Ovary (tissue), 9 donors: ENCODE data around the gene TCL1B. TPM values are rescaled to one million over a fixed set of nuclear protein-coding genes. Genes with fewer than 3 reads are reported as not detected.

Source experiments
- DNase-seq, 5 donors: peaks; one replicate each; pipeline ENCODE4 v3.0.0-alpha.2; 2019 to 2020
- H3K27ac ChIP-seq, 2 donors: fragments of 200-600 bp; one replicate each; pipeline versions ENCODE4 v1.5.1 to v1.8.0; 2019 to 2022
- H3K27me3 ChIP-seq: fragments of 200-600 bp; one replicate; pipeline ENCODE4 v1.8.0; 2022
- H3K36me3 ChIP-seq: fragments of 200-600 bp; sonication (generic); one replicate; pipeline ENCODE4 v1.5.1; 2019
- H3K4me1 ChIP-seq: one replicate; pipeline ENCODE4 v1.8.1; 2013; ENCODE audit warnings: mild to moderate bottlenecking, moderate library complexity; ENCODE audit not compliant: insufficient read depth
- H3K4me3 ChIP-seq: fragments of 200-600 bp; sonication (generic); one replicate; pipeline ENCODE4 v1.5.1; 2017
- H3K9me3 ChIP-seq, 2 donors: fragments of 200-600 bp in 1 of 2; sonication (generic) in 1 of 2; one replicate each; pipeline versions ENCODE4 v1.5.1 to v1.8.1; 2013 to 2019; ENCODE audit warnings: mild to moderate bottlenecking in 1 of 2, moderate library complexity in 1 of 2
- EP300 ChIP-seq: sonication (generic); formaldehyde crosslinking; IDR thresholded peaks from one replicate; pipeline ENCODE4 v1.6.1; 2017; ENCODE audit warnings: antibody characterized with exemption
- POLR2A ChIP-seq: fragments of 450-650 bp; IDR thresholded peaks from one replicate; pipeline ENCODE4 v1.6.1; 2017; ENCODE audit warnings: antibody characterized with exemption, mild to moderate bottlenecking, moderate library complexity
- WGBS, 3 donors: extraction: QIAGEN DNeasy Blood & Tissue Kit in 1 of 3; methylation state at CpG; one replicate each; pipeline versions ENCODE4 v1.1.5 to v1.1.7; 2013 to 2017; 5-methylcytosine and 5-hydroxymethylcytosine counted together
- intact Hi-C, 4 donors: fragments of 100-400 bp; cut with DNase I; formaldehyde crosslinking; loops; one replicate each; pipeline versions ENCODE4 v1.11.0 to v1.15.1; 2022 to 2023
- polyA plus RNA-seq, 2 donors: library from polyadenylated mRNA; stranded (reverse); fragments of 200-250 nt in 1 of 2; fragments of 350-450 nt in 1 of 2; fragmentation: Illumina TruSeq in 1 of 2; extraction: RNeasy Lipid Tissue Mini Kit (QIAGEN cat#74804) in 1 of 2; gene quantifications; one replicate each; pipeline ENCODE4 v1.2.3, GENCODE V29; 2013 to 2014
- small RNA-seq: library from RNA; depleted of rRNA; stranded (forward); fragments of <200 nt; gene quantifications from one replicate; pipeline ENCODE3, GENCODE V24; 2016
- total RNA-seq, 7 donors: library from RNA; depleted of rRNA in 2 of 7; stranded (reverse); fragments of >200 nt in 2 of 7; fragmentation: NEBNext Ultra II Directional in 3 of 7; extraction: Animal tissue kit (Norgen Biotek cat#: 25700) in 3 of 7; gene quantifications; one replicate each; pipeline versions ENCODE4 v1.1.0 to v1.2.4, GENCODE V29; 2016 to 2023
- TF ChIP-seq, protein P1 (sequence below), 3 donors: fragments of 450-650 bp in 2 of 3; fragments of 200-600 bp in 1 of 3; IDR thresholded peaks; one replicate each; pipeline versions ENCODE4 v1.5.1 to v1.8.0; 2016 to 2022; ENCODE audit warnings: antibody characterized with exemption in 3 of 3, mild to moderate bottlenecking in 1 of 3
- donor health status: DM: no; HTN: no; CAD: no; lungs with moderate emphysema.
- donor health status: DM: no; HTN: no; CAD: no.
- donor health status: Bipolar disorder and iron deficiency.
- donor health status: DM: yes; HTN: yes; CAD: no.
- donor health status: DM: no; HTN: no; CAD: no.
- donor health status: DM: yes; HTN: yes; CAD: no.

The TCL1B gene
- total and polyA plus RNA-seq, 9 donors = 0.07 TPM; not detected in 8

DNA sequence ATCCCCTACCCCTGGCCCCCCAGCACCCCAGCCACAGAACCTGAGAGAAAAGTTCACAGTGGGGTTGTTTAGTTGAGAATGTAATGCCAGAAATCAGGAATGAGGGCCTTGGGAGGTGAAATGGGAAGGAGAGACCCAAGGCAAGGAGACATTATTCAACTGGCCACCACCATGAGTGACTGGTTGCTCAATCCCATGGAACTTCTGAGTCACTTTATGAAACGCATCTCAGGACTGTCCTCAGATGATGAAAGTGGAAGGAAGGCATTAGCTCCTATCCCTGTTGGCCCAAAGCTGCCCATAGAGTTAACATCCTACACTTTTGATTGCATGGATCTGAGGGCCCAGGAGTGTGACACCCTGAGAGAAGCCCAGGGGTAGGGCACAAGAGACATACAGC is 53.1 kb downstream of the TCL1B start:
- WGBS, 3 donors = 79 to 86% (median 85%) methylated on average over 1 of the region's 1 CpG
- intact Hi-C loops = no loop called here

DNA sequence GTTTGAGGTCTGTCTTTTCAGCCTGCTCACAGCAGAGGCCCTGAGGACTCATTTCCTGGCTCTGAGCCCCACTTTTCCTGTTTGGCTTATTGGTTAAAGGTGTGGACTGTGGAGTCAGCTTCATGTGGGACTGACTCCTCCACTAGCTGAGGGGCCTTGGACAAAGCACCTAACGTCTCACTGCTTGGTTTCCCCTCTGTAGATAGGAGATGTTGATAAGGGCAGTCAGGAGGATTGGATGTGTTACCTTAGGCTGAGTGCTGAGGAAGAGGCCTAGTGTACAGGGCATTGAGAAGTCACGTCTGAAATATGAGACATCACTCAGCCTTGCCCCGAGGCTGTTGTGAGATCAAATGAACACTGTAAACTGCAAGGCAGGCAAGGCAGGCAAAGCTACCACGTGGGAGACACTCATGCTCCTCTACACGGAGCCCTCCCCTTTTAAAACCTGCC is 54.8 kb downstream of the TCL1B start:
- 5 to 7% (median 7%) methylated on average over 5 of the region's 5 CpGs for WGBS, 3 donors
- H3K36me3 ChIP-seq = no peaks in the 10 kb centered on the region
- no peak overlapping the region for H3K27ac ChIP-seq
- H3K9me3 ChIP-seq = no peaks in the 10 kb centered on the region
- H3K4me1 ChIP-seq = no peaks in the 10 kb centered on the region
- TF ChIP-seq, protein P1, sequence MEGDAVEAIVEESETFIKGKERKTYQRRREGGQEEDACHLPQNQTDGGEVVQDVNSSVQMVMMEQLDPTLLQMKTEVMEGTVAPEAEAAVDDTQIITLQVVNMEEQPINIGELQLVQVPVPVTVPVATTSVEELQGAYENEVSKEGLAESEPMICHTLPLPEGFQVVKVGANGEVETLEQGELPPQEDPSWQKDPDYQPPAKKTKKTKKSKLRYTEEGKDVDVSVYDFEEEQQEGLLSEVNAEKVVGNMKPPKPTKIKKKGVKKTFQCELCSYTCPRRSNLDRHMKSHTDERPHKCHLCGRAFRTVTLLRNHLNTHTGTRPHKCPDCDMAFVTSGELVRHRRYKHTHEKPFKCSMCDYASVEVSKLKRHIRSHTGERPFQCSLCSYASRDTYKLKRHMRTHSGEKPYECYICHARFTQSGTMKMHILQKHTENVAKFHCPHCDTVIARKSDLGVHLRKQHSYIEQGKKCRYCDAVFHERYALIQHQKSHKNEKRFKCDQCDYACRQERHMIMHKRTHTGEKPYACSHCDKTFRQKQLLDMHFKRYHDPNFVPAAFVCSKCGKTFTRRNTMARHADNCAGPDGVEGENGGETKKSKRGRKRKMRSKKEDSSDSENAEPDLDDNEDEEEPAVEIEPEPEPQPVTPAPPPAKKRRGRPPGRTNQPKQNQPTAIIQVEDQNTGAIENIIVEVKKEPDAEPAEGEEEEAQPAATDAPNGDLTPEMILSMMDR (IDR thresholded peaks at IDR 0.05) = no peak
- TF ChIP-seq POLR2A (no peak), EP300 (no peak)
- intact Hi-C loops = no loop called here
- DNase-seq = no peak
- H3K4me3 ChIP-seq = no peak overlapping the region
- H3K27me3 ChIP-seq = no peaks in the 10 kb centered on the region

More for the DNA sequence above, 53.1 kb downstream of the TCL1B start:
- TF ChIP-seq POLR2A = no peak
- no peak for TF ChIP-seq EP300
- TF ChIP-seq, protein P1 (IDR thresholded peaks at IDR 0.05) = no peak
- Histone ChIP-seq H3K27ac (no peak overlapping the region), H3K4me3 (no peak overlapping the region), H3K4me1 (no peaks in the 10 kb centered on the region), H3K36me3 (no peaks in the 10 kb centered on the region), H3K9me3 (no peaks in the 10 kb centered on the region), H3K27me3 (no peaks in the 10 kb centered on the region)
- DNase-seq = no peak

DNA sequence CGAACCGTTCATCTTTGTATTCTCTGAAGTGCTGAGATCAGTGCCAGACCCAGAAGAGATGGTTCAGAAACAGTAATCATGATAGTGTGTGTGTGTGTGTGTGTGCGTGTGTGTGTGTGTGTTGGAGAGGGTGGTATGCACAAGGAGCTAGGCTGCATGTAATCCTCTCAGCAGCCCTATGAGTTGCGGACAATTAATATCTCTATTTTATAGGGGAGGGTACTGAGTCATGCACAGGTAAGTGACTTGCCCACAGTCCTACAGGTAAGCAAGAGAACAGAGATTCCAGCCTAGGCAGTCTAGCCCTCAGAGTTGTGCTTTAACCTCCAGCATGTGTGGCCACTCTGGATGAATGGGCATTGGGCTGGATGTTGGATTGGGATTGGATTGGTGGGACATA is 55.6 kb downstream of the TCL1B start:
- 73 to 84% (median 79%) methylated on average over 4 of the region's 4 CpGs for WGBS, 3 donors
- no peaks in the 10 kb centered on the region for H3K9me3 ChIP-seq
- H3K36me3 ChIP-seq = no peaks in the 10 kb centered on the region
- no peak for DNase-seq
- no peaks in the 10 kb centered on the region for H3K27me3 ChIP-seq
- no peaks in the 10 kb centered on the region for H3K4me1 ChIP-seq
- intact Hi-C loops = no loop called here
- TF ChIP-seq EP300 (no peak), POLR2A (no peak)
- TF ChIP-seq, protein P1 (IDR thresholded peaks at IDR 0.05) = no peak
- H3K27ac ChIP-seq = no peak overlapping the region
- H3K4me3 ChIP-seq = no peak overlapping the region

Small RNAs within 50 kb of the gene (small RNA-seq; reads per million reads assigned to genes)
- gene RF02193 = not detected

Other genes with a start within 250 kb of the TCL1B start
- 10 to 100 TPM in 5 of 7 donors, 1 to 10 TPM in 2; 6.4 to 26.0 (median 14.9) TPM for gene SYNE3, start 169.8 kb upstream of the TCL1B start, total RNA-seq
- gene SYNE3, start 169.8 kb upstream of the TCL1B start, polyA plus RNA-seq = 1 to 10 TPM; 3.7 to 5.1 TPM
- gene GLRX5, start 151.4 kb upstream of the TCL1B start, total RNA-seq = 10 to 100 TPM; 38.0 to 49.2 (median 41.7) TPM
- 100 to 1,000 TPM in 1 of 2 donors, 10 to 100 TPM in 1; 52.6 to 105 TPM for gene GLRX5, start 151.4 kb upstream of the TCL1B start, polyA plus RNA-seq
- not detected for gene TCL1A, start 27.7 kb downstream of the TCL1B start, total RNA-seq
- under 1 TPM; 0.13 to 0.70 TPM for gene TCL1A, start 27.7 kb downstream of the TCL1B start, polyA plus RNA-seq
- 10 to 100 TPM in 1 of 7 donors, 1 to 10 TPM in 1, under 1 TPM in 4, not detected in 1; 0.25 to 10.6 (median 0.74) TPM for gene TUNAR, start 190.4 kb downstream of the TCL1B start, total RNA-seq
- under 1 TPM; 0.06 to 0.37 TPM for gene TUNAR, start 190.4 kb downstream of the TCL1B start, polyA plus RNA-seq